Subcutaneous adipose tissue (tissue), 4 donors: ENCODE results near the gene SUCLA2. TPM values are rescaled to one million over a fixed set of nuclear protein-coding genes. Genes with fewer than 3 reads are reported as not detected.

Experiments
- CTCF ChIP-seq: fragments of 450-650 bp; IDR thresholded peaks from one replicate; pipeline ENCODE4 v1.5.1; 2016; ENCODE audit warnings: low read depth, mild to moderate bottlenecking, control low read depth, antibody characterized with exemption, moderate library complexity
- total RNA-seq, 4 donors: library from RNA; depleted of rRNA; stranded (reverse); fragments of >200 nt; gene quantifications; one replicate each; pipeline ENCODE4 v1.1.0, GENCODE V29; 2016

Gene SUCLA2
- total RNA-seq, 4 donors from 2014 or later = 61.4 to 105 (median 87.4) TPM

GRCh38 chr13:47959468-47960247 lies 41.4 kb downstream of the SUCLA2 start:
- TF ChIP-seq CTCF = no peak

- no peak for TF ChIP-seq CTCF
These were observed 44.0 kb downstream of the SUCLA2 start for GRCh38 chr13:47957073-47957472.

- no peak for TF ChIP-seq CTCF
These were observed 45.2 kb downstream of the SUCLA2 start for GRCh38 chr13:47955836-47956235.

GRCh38 chr13:47949799-47950198 lies 51.3 kb downstream of the SUCLA2 start:
- no peak for TF ChIP-seq CTCF

- TF ChIP-seq CTCF = no peak
These were observed 55.3 kb downstream of the SUCLA2 start for GRCh38 chr13:47945738-47946137.

GRCh38 chr13:47934371-47934770 lies 66.7 kb downstream of the SUCLA2 start:
- no peak for TF ChIP-seq CTCF

GRCh38 chr13:47932950-47933923 lies 67.8 kb downstream of the SUCLA2 start:
- TF ChIP-seq CTCF = no peak
